ENCODE results near the gene PSMB9. TPM values are rescaled to one million over a fixed set of nuclear protein-coding genes. Genes with fewer than 3 reads are reported as not detected.

Gene PSMB9
- total and polyA plus RNA-seq, 7 experiments from 2014 or later: 70.3 to 452 (median 139) TPM

GRCh38 chr6:32887616-32888015, 33.6 kb downstream of the PSMB9 start:
- Histone ChIP-seq H3K27me3 (ENCODE audit: control insufficient read depth in 2 of 2, insufficient read depth in 2 of 2, low read length in 2 of 2) (no peaks in the 10 kb centered on the region), H3K4me1 (ENCODE audit: control insufficient read depth in 2 of 2, insufficient read depth in 2 of 2, low read length in 2 of 2) (no peaks in the 10 kb centered on the region), H3K9me3 (ENCODE audit: control insufficient read depth in 2 of 3, low read length in 3 of 3) (no peaks in the 10 kb centered on the region), H3K27ac (ENCODE audit: low read depth, low read length) (no peak overlapping the region), H3K36me3 (ENCODE audit: control insufficient read depth in 2 of 3, insufficient read depth in 3 of 3, low read length in 3 of 3) (no peaks in the 10 kb centered on the region), H3K4me3 (ENCODE audit: low read length) (no peak overlapping the region)
- ChIA-PET POLR2A (interaction anchor here (1.2 kb wide), 1 partner anchor 84 kb away, joined by 4 read pairs; no protein-coding TSS in a partner anchor), CTCF (interaction anchor here (1.1 to 2.7 kb wide), 2 partner anchors 66 to 93 kb away, joined by 3 to 18 read pairs; partner anchors contain the start of gene HLA-DMA)
- intact Hi-C loops (cut with micrococcal nuclease): no loop called here
- no peak for ATAC-seq
- Mint-ChIP-seq H3K4me3 (no peak overlapping the region), H3K27me3 (peaks cover 0 to 10% (median 0%) of the 10 kb centered on the region in 5 donors), H3K36me3 (no peaks in the 10 kb centered on the region), H3K27ac (no peak overlapping the region), H3K4me1 (peaks cover 0 to 4% (median 0%) of the 10 kb centered on the region in 7 donors), H3K9me3 (no peaks in the 10 kb centered on the region)
- no peak for DNase-seq

- CTCF ChIA-PET: interaction anchor here (0.6 kb wide), 2 partner anchors 96 to 1033 kb away, joined by 3 to 4 read pairs; no protein-coding TSS in a partner anchor
- Mint-ChIP-seq H3K27me3 (peaks cover 0 to 10% (median 0%) of the 10 kb centered on the region in 5 donors), H3K36me3 (peaks cover 0 to 2% (median 0%) of the 10 kb centered on the region in 5 donors), H3K4me3 (no peak overlapping the region), H3K9me3 (no peaks in the 10 kb centered on the region), H3K4me1 (peaks cover 0 to 9% (median 4%) of the 10 kb centered on the region in 7 donors), H3K27ac (peak overlapping the region in 1 of 9 donors; percentile 72)
- no peaks in the 10 kb centered on the region for H3K9me3 ChIP-seq (ENCODE audit: control insufficient read depth in 2 of 3, low read length in 3 of 3)
- ATAC-seq (no peak), DNase-seq (no peak)
- intact Hi-C loops (cut with micrococcal nuclease): no loop called here
- POLR2A ChIA-PET: interaction anchor here (1.2 kb wide), 1 partner anchor 83 kb away, joined by 4 read pairs; no protein-coding TSS in a partner anchor
- H3K4me1 ChIP-seq (ENCODE audit: control insufficient read depth in 2 of 2, insufficient read depth in 2 of 2, low read length in 2 of 2): no peaks in the 10 kb centered on the region
- H3K27me3 ChIP-seq (ENCODE audit: control insufficient read depth in 2 of 2, insufficient read depth in 2 of 2, low read length in 2 of 2): no peaks in the 10 kb centered on the region
- H3K4me3 ChIP-seq (ENCODE audit: low read length): no peak overlapping the region
- no peaks in the 10 kb centered on the region for H3K36me3 ChIP-seq (ENCODE audit: control insufficient read depth in 2 of 3, insufficient read depth in 3 of 3, low read length in 3 of 3)
- H3K27ac ChIP-seq (ENCODE audit: low read depth, low read length): no peak overlapping the region
Measured at GRCh38 chr6:32888576-32888975, 34.6 kb downstream of the PSMB9 start.

GRCh38 chr6:32889533-32889932, 35.5 kb downstream of the PSMB9 start:
- intact Hi-C loops (cut with micrococcal nuclease): no loop called here
- H3K27ac Mint-ChIP-seq: no peak overlapping the region

GRCh38 chr6:32890831-32891230, 36.8 kb downstream of the PSMB9 start:
- H3K4me1 Mint-ChIP-seq: peaks cover 13 to 23% (median 20%) of the 10 kb centered on the region in 7 donors
- H3K4me3 Mint-ChIP-seq: no peak overlapping the region
- DNase-seq (no peak), ATAC-seq (no peak)
- H3K27me3 ChIP-seq (ENCODE audit: control insufficient read depth in 2 of 2, insufficient read depth in 2 of 2, low read length in 2 of 2): no peaks in the 10 kb centered on the region
- CTCF ChIA-PET: interaction anchor here (1.0 to 2.5 kb wide), 3 partner anchors 57 to 94 kb away, joined by 4 to 11 read pairs (median 6); no protein-coding TSS in a partner anchor
- H3K27ac ChIP-seq (ENCODE audit: low read depth, low read length): no peak overlapping the region
- no peak overlapping the region for H3K27ac Mint-ChIP-seq
- H3K36me3 Mint-ChIP-seq: peaks cover 0 to 2% (median 0%) of the 10 kb centered on the region in 5 donors
- intact Hi-C loops (cut with micrococcal nuclease): loop anchor here (5.0 to 10.0 kb wide), 2 partner anchors 184 to 356 kb away; partner anchors contain the start of genes HLA-DPA1 (in 1 of the 2) and HLA-DPB1 (in 1 of the 2)
- H3K9me3 Mint-ChIP-seq: no peaks in the 10 kb centered on the region
- no peaks in the 10 kb centered on the region for H3K9me3 ChIP-seq (ENCODE audit: control insufficient read depth in 2 of 3, low read length in 3 of 3)
- no peak overlapping the region for H3K4me3 ChIP-seq (ENCODE audit: low read length)
- POLR2A ChIA-PET: interaction anchor here (1.3 to 5.4 kb wide), 2 partner anchors 80 to 81 kb away, joined by 10 to 101 read pairs; partner anchors contain the start of gene BRD2
- peaks cover 0 to 7% (median 0%) of the 10 kb centered on the region in 3 experiments for H3K36me3 ChIP-seq (ENCODE audit: control insufficient read depth in 2 of 3, insufficient read depth in 3 of 3, low read length in 3 of 3)
- peaks cover 0 to 10% (median 0%) of the 10 kb centered on the region in 5 donors for H3K27me3 Mint-ChIP-seq
- H3K4me1 ChIP-seq (ENCODE audit: control insufficient read depth in 2 of 2, insufficient read depth in 2 of 2, low read length in 2 of 2): peaks cover 9 to 12% of the 10 kb centered on the region in 2 donors

More at GRCh38 chr6:32889533-32889932, 35.5 kb downstream of the PSMB9 start:
- H3K4me3 Mint-ChIP-seq: no peak overlapping the region
- Histone ChIP-seq H3K27me3 (ENCODE audit: control insufficient read depth in 2 of 2, insufficient read depth in 2 of 2, low read length in 2 of 2) (no peaks in the 10 kb centered on the region), H3K36me3 (ENCODE audit: control insufficient read depth in 2 of 3, insufficient read depth in 3 of 3, low read length in 3 of 3) (peaks cover 0 to 4% (median 0%) of the 10 kb centered on the region in 3 experiments), H3K9me3 (ENCODE audit: control insufficient read depth in 2 of 3, low read length in 3 of 3) (no peaks in the 10 kb centered on the region), H3K27ac (ENCODE audit: low read depth, low read length) (no peak overlapping the region), H3K4me3 (ENCODE audit: low read length) (no peak overlapping the region), H3K4me1 (ENCODE audit: control insufficient read depth in 2 of 2, insufficient read depth in 2 of 2, low read length in 2 of 2) (no peaks in the 10 kb centered on the region)
- no peak for DNase-seq
- no peak for ATAC-seq
- ChIA-PET CTCF (interaction anchor here (0.9 to 1.0 kb wide), 3 partner anchors 44 to 95 kb away, joined by 4 to 6 read pairs (median 5); no protein-coding TSS in a partner anchor), POLR2A (interaction anchor here (1.3 kb wide), 1 partner anchor 83 kb away, joined by 10 read pairs; no protein-coding TSS in a partner anchor)
- H3K9me3 Mint-ChIP-seq: no peaks in the 10 kb centered on the region
- peaks cover 0 to 10% (median 0%) of the 10 kb centered on the region in 5 donors for H3K27me3 Mint-ChIP-seq
- peaks cover 0 to 2% (median 0%) of the 10 kb centered on the region in 5 donors for H3K36me3 Mint-ChIP-seq
- peaks cover 0 to 11% (median 9%) of the 10 kb centered on the region in 7 donors for H3K4me1 Mint-ChIP-seq

GRCh38 chr6:32894085-32895005, 40.4 kb downstream of the PSMB9 start:
- no peaks in the 10 kb centered on the region for H3K9me3 ChIP-seq (ENCODE audit: control insufficient read depth in 2 of 3, low read length in 3 of 3)
- peaks cover 12 to 13% of the 10 kb centered on the region in 2 donors for H3K4me1 ChIP-seq (ENCODE audit: control insufficient read depth in 2 of 2, insufficient read depth in 2 of 2, low read length in 2 of 2)
- H3K27me3 Mint-ChIP-seq: peaks cover 0 to 4% (median 0%) of the 10 kb centered on the region in 5 donors
- no peaks in the 10 kb centered on the region for H3K9me3 Mint-ChIP-seq
- H3K36me3 ChIP-seq (ENCODE audit: control insufficient read depth in 2 of 3, insufficient read depth in 3 of 3, low read length in 3 of 3): peaks cover 0 to 7% (median 0%) of the 10 kb centered on the region in 3 experiments
- H3K27ac ChIP-seq (ENCODE audit: low read depth, low read length): peak overlapping the region; percentile 78
- H3K4me3 ChIP-seq (ENCODE audit: low read length): peak overlapping the region; percentile 81
- peak overlapping the region; percentile 78 to 97 (median 94) for H3K27ac Mint-ChIP-seq
- ATAC-seq: peak; percentile 99
- H3K4me3 Mint-ChIP-seq: peak overlapping the region; percentile 91 to 100 (median 99)
- H3K27me3 ChIP-seq (ENCODE audit: control insufficient read depth in 2 of 2, insufficient read depth in 2 of 2, low read length in 2 of 2): no peaks in the 10 kb centered on the region
- CTCF ChIA-PET: interaction anchor here (0.9 to 2.3 kb wide), 10 partner anchors 12 to 90 kb away, joined by 3 to 11 read pairs (median 4); partner anchors contain the start of genes HLA-DMA and TAP2
- peak; percentile 89 to 98 (median 94) for DNase-seq
- H3K36me3 Mint-ChIP-seq: peaks cover 0 to 2% (median 0%) of the 10 kb centered on the region in 5 donors
- intact Hi-C loops (cut with micrococcal nuclease): loop anchor here (1.0 to 10.0 kb wide), 10 partner anchors 46 to 353 kb away; partner anchors contain the start of genes HLA-DMA (in 2 of the 2), HLA-DMB (in 2 of the 2), PSMB8 (in 2 of the 2) and BRD2 (in 1 of the 2)
- H3K4me1 Mint-ChIP-seq: peaks cover 30 to 43% (median 36%) of the 10 kb centered on the region in 7 donors
- POLR2A ChIA-PET: interaction anchor here (0.7 to 5.4 kb wide), 17 partner anchors 13 to 423 kb away, joined by 3 to 101 read pairs (median 5); partner anchors contain the start of genes BRD2, HLA-DMA, HLA-DMB and PSMB9
